ENCODE measurements around the gene ABCA1.

DNA sequence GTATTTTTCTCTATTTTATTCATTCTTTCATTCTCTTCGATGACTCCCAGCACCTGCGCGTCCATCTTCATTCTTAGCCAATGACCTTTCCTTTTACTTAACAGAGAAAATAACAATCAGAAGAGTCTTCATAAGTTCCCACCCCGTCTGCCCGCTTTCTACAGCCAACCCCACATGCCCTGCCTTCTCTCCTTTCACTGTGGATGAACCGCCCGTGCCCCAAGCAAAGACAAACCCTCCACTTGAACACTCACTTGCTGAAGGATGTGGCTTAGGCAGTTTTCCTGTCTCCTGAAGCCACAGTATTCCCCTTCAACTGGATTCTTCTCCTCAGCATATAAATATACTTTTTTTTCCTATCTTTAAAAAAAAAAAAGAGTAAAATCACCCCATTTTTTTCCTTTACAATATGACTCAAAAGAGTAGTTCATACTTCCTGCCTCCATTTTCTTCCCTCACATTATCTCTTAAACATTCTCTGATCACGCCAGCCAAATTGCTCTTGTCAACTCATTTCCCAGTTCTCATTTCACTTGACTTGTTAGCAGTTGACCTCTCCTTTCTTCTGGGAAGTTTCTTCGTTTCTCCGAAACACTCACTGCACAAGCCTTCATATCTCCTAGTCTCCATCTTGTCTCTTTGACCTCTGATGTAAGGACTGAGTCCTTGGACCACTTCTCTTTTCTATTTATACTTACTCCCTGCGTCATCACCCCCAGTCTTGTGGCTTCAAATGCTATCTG lies 153.0 kb downstream of the ABCA1 start:
- TF ChIP-seq, protein P1, sequence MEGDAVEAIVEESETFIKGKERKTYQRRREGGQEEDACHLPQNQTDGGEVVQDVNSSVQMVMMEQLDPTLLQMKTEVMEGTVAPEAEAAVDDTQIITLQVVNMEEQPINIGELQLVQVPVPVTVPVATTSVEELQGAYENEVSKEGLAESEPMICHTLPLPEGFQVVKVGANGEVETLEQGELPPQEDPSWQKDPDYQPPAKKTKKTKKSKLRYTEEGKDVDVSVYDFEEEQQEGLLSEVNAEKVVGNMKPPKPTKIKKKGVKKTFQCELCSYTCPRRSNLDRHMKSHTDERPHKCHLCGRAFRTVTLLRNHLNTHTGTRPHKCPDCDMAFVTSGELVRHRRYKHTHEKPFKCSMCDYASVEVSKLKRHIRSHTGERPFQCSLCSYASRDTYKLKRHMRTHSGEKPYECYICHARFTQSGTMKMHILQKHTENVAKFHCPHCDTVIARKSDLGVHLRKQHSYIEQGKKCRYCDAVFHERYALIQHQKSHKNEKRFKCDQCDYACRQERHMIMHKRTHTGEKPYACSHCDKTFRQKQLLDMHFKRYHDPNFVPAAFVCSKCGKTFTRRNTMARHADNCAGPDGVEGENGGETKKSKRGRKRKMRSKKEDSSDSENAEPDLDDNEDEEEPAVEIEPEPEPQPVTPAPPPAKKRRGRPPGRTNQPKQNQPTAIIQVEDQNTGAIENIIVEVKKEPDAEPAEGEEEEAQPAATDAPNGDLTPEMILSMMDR (IDR thresholded peaks at IDR 0.05 in 4 of 5, conservative IDR thresholded peaks at IDR 0.05 in 1 of 5) = no peak
- peak; percentile 48 to 58 for TF ChIP-seq POLR2A (IDR thresholded peaks at IDR 0.05)
